HG03378 (cell line): ENCODE measurements around the gene MORF4L1.
"Not testable (repeated sequence)": the region's sequence is repeated elsewhere in the genome, so short reads cannot be mapped to it uniquely, and the experiment has no call there.

Source experiments
- ATAC-seq: cut with Tn5 transposase; IDR thresholded peaks from one replicate; pipeline ENCODE4 v1.9.1; 2021; ENCODE audit warnings: mild to moderate bottlenecking, moderate library complexity; ENCODE audit not compliant: unreplicated experiment

Gene MORF4L1, protein sequence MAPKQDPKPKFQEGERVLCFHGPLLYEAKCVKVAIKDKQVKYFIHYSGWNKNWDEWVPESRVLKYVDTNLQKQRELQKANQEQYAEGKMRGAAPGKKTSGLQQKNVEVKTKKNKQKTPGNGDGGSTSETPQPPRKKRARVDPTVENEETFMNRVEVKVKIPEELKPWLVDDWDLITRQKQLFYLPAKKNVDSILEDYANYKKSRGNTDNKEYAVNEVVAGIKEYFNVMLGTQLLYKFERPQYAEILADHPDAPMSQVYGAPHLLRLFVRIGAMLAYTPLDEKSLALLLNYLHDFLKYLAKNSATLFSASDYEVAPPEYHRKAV

DNA sequence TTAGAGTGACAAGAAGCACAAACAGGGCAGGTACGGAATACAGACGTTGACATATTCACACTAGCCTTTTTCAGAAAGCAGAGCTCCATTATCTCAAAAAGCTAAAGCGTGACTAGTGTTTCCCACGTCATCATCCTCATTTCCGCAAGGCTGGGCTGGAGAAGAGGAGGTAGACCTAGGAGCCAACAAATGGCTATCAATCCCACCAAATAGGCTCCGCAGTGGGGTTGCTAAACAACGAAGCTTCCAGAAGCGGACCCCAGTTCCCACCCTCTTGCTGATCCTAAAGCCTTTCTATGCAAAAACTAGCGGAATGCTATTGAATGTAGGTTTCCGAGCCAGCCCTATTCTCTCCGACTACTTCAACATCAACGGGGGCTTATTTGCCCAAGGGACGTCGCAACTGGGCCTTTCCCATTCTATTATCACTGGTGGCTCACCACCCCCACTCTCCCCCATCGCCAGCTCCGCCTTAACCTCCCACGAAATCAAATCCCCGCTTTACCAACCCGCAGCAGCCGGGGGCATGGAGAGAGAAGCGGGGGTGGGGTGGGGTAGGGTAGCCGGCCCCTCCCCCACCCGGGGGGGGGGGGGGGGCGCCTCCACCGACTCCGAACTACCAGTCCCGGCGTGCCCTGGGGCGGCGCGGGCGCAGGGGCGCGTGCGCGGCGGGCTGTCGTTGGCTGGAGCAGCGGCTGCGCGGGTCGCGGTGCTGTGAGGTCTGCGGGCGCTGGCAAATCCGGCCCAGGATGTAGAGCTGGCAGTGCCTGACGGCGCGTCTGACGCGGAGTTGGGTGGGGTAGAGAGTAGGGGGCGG, at the start of gene MORF4L1:
MORF4L1 (plus strand) TSS at position 736 of the 817 bp plus-strand sequence. CDS start 128 bp downstream, outside the sequence.
- peak; percentile 47 for ATAC-seq

- ATAC-seq, result no peak
Measured at GRCh38 chr15:78828920-78829319, 43.8 kb upstream of the MORF4L1 start.

DNA sequence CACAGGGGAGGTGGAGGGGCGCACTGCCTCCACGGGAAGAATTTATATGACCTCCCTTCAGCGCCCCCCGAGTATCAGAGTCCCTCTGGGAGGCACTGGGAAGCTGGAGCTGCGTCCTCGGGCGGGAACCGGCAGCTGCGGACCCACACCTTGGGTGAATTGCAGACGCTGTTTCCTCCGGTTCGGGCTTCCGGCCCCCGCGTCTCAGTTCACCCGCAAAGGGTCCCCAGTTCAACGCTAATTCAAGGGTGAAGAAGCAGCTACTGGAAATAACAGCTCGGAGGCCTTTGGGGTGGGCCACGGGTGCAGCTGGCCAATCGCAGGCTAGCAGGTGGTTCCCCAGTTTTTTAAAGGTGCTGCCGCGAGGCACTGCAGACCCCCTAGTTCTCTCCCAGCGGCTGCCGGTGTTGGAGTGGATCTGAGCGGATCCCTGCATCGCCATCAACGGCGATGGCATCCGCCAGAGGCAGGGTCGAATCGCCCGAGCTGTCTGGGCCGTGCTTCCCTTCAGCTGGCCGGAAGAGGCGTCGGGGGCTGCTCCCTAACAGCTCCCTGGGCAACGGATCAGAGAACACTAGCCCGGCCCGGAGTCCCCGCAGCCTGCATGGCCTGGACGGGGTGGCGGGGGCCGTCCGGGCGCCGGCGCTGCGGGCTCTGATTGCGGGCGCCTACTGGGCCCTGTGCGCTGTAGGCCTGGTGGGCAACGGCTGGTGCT, 42.0 kb upstream of the MORF4L1 start:
- no peak for ATAC-seq

GRCh38 chr15:78831229-78832207, 41.2 kb upstream of the MORF4L1 start:
- ATAC-seq, result no peak

- no peak for ATAC-seq
Measured at GRCh38 chr15:78836333-78836732, 36.4 kb upstream of the MORF4L1 start.

DNA sequence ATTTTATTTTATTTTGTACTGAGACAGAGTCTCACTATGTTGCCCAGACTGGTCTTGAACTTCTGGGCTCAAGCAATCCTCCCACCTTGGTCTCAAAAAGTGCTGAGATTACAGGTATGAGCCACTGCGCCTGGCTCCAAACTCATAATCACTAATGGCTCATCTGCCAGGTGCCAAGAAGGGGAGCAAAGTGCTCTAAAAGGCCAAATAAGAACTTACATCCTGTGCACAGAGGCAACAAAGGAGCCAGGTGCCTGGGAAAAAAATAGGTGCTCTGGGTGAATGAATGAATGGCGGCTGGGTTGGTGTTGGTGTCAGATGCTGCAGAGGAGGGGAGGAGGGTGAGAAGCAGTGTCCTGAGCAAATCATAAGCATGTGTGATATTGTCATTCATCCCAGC, 35.6 kb upstream of the MORF4L1 start:
- no peak for ATAC-seq

DNA sequence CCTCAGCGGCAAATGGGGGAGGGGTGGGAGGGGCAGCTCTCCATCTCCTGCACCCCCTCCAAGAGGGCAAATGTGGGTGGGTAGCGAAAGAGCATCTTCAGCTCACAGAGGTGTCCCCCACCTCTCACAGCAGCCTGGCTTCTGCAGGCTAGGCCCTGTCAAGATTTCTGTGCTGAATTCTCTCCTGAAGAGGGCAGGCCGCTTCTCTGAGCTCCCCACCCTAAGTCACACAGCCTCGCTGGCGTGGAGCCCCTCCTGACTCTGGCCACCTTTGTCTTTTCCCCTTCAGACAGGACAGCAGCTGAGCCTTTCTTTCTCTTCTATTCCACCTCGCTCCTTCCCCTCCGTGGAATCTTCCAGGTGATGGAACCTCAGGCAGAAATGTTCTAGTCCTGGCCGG, 35.1 kb upstream of the MORF4L1 start:
- no peak for ATAC-seq

- ATAC-seq, result no peak
Measured at GRCh38 chr15:78838489-78838888, 34.2 kb upstream of the MORF4L1 start.

DNA sequence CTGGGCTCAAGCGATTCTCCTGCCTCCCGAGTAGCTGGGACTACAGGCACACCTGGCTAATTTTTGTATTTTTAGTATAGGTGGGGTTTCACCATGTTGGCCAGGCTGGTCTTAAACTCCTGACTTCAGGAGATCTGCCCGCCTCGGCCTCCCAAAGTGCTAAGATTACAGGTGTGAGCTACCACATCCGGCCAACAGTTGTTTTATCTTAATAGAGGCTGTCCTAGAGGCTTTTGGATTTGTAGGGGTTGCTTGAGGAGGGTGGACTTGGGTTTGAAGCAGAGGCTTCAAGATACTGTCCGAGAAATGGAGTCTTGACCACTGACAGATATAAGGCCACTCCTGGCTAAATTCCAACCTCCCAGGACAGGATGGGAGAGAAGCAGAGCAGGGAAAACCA, 33.5 kb upstream of the MORF4L1 start:
- not testable (repeated sequence) for ATAC-seq

- no peak for ATAC-seq
Measured at GRCh38 chr15:78840661-78841375, 31.9 kb upstream of the MORF4L1 start.

- ATAC-seq, result no peak
Measured at GRCh38 chr15:78841376-78841706, 31.3 kb upstream of the MORF4L1 start.

GRCh38 chr15:78841891-78842290, 30.8 kb upstream of the MORF4L1 start:
- no peak for ATAC-seq

DNA sequence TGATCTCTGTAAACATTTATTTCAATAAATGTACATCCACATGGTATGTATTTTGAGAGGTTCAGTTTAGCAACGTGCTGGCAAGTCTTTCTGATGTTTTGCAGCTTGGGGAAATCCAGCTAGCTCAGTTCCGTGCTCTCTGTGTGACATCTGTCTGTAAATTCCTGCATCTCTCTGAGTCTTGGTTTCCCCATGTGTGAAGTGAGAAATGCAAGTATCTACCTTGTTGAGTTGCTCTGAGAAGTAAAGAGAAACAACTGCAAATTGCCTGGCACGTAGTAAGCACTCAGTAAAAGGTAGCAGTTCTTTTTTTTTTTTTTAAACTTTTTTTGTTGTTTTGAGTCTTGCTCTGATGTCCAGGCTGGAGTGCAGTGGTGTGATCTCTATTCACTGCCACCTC, 30.2 kb upstream of the MORF4L1 start:
- ATAC-seq, result no peak

DNA sequence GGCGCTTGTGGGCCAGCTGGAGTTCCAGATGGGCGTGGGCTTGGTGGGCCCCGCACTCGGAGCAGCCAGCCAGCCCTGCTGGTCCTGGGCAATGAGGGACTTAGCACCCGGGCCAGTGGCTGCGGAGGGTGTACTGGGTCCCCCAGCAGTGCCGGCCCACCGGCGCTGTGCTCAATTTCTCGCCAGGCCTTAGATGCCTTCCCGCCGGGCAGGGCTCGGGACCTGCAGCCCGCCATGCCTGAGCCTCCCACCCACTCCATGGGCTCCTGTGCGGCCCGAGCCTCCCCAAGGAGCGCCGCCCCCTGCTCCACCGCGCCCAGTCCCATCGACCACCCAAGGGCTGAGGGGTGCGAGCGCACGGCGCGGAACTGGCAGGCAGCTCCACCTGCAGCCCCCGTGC, 25.8 kb upstream of the MORF4L1 start:
- not testable (repeated sequence) for ATAC-seq

- not testable (repeated sequence) for ATAC-seq
Measured at GRCh38 chr15:78847387-78847906, 25.2 kb upstream of the MORF4L1 start.

DNA sequence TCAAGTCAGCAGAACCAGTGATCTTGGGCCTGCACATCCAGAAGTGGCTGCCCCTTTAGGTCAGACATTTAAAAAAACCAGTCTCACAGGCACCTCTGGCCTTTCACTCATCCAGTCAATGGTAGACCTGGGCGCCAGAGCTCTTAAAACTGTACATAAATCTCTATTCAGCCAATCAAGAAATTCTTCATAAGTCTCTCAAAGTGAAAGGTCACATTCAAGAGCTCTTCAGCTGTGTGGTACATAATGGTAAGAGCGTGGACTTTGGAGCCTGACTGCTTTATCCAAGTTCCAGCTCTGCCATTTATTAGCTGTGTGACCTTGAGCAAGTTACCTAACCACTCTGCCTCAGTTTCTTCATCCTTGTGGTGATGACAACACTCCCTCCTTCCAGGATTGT, 22.3 kb upstream of the MORF4L1 start:
- ATAC-seq, result no peak

- ATAC-seq, result no peak
Measured at GRCh38 chr15:78850941-78851755, 21.5 kb upstream of the MORF4L1 start.

GRCh38 chr15:78853500-78853899, 19.2 kb upstream of the MORF4L1 start:
- no peak for ATAC-seq
